HepG2 (cell line): ENCODE data around the gene IFNE. TPM values are rescaled to one million over a fixed set of nuclear protein-coding genes. Genes with fewer than 3 reads are reported as not detected.
"Not testable (repeated sequence)": the region's sequence is repeated elsewhere in the genome, so short reads cannot be mapped to it uniquely, and the experiment has no call there.

Experiments
- ATAC-seq: fragments of 200-7000 bp; cut with Tn5 transposase; 3 replicates; pipeline ENCODE4 v1.9.1; 2020; ENCODE audit warnings: mild to moderate bottlenecking, moderate library complexity
- BruUV-seq: library from RNA; stranded (reverse); fragments of 400-500 nt; replicated peaks from 2 replicates; lab custom pipeline; 2021; lab: Mats Ljungman, UMichigan
- CTCF ChIA-PET: fragments of 300-600 bp; formaldehyde crosslinking; extraction: SDS; loops from one replicate; lab custom pipeline; 2021; ENCODE audit warnings: low total read pairs, inconsistent platforms, low intra/inter-chr PET ratio; lab: Yijun Ruan, JAX
- POLR2A ChIA-PET: fragments of 350-600 bp; sonication (Branson Sonifier 250); formaldehyde crosslinking; loops from one replicate; lab custom pipeline; 2020; ENCODE audit warnings: antibody characterized with exemption, inconsistent platforms; lab: Yijun Ruan, JAX
- DNase-seq: peaks from one replicate; pipeline ENCODE4 v3.0.0-alpha.2; 2015; ENCODE audit warnings: low spot score
- FAIRE-seq: peaks from 3 replicates; lab custom pipeline; 2011; peaks lifted over from hg19 to GRCh38; lab: Jason Lieb, UNC
- H2AFZ ChIP-seq: one replicate; pipeline ENCODE4 v1.6.1; 2011; ENCODE audit warnings: low read length, inconsistent platforms
- H3K27ac ChIP-seq: fragments of 300-600 bp; 3 replicates; pipeline ENCODE4 v1.8.0; 2011; ENCODE audit warnings: mixed run types, mild to moderate bottlenecking, mixed read lengths, low read length, inconsistent platforms; ENCODE audit not compliant: insufficient read depth; ENCODE audit errors: extremely low read length
- H3K27me3 ChIP-seq, 2 experiments: fragments of 200-600 bp in 1 of 2; 2 replicates in 1 of 2; 3 replicates in 1 of 2; pipeline versions ENCODE4 v1.6.0 to v1.8.0; 2011; ENCODE audit warnings: low read length in 2 of 2, mild to moderate bottlenecking in 2 of 2, moderate library complexity in 2 of 2, inconsistent platforms in 1 of 2; ENCODE audit not compliant: insufficient read depth in 2 of 2, control insufficient read depth in 1 of 2
- H3K36me3 ChIP-seq, 2 experiments: fragments of 200-600 bp in 1 of 2; replicated peaks in 1 of 2; 2 replicates in 1 of 2; 3 replicates in 1 of 2; pipeline versions ENCODE4 v1.5.1 to v1.8.0; 2011; ENCODE audit warnings: low read length in 2 of 2, inconsistent platforms in 1 of 2; ENCODE audit not compliant: insufficient read depth in 2 of 2, control insufficient read depth in 1 of 2
- H3K4me1 ChIP-seq: 2 replicates; pipeline ENCODE4 v1.5.1; 2012; ENCODE audit warnings: low read length, inconsistent platforms; ENCODE audit not compliant: insufficient read depth
- H3K4me2 ChIP-seq: 2 replicates; pipeline ENCODE4 v1.6.0; 2011; ENCODE audit warnings: low read depth, low read length, inconsistent platforms
- H3K4me3 ChIP-seq, 3 experiments: fragments of 200-600 bp in 1 of 3; sonication (generic), shearing (Covaris generic) in 1 of 3; replicated peaks in 1 of 3; 2 replicates each; pipeline ENCODE4 v1.5.1; 2011 to 2016; ENCODE audit warnings: low read length in 3 of 3, inconsistent platforms in 2 of 3, low read depth in 2 of 3, mild to moderate bottlenecking in 2 of 3, control low read depth in 1 of 3, mixed read lengths in 1 of 3; ENCODE audit not compliant: insufficient read depth in 1 of 3
- H3K79me2 ChIP-seq: one replicate; pipeline ENCODE4 v1.6.1; 2011; ENCODE audit warnings: low read length, inconsistent platforms; ENCODE audit not compliant: insufficient read depth
- H3K9ac ChIP-seq: 2 replicates; pipeline ENCODE4 v1.6.0; 2011; ENCODE audit warnings: mild to moderate bottlenecking, low read depth, low read length, inconsistent platforms; ENCODE audit not compliant: insufficient read depth
- H3K9me3 ChIP-seq: 2 replicates; pipeline ENCODE4 v1.5.1; 2012; ENCODE audit warnings: mild to moderate bottlenecking, low read length
- H4K20me1 ChIP-seq: 2 replicates; pipeline ENCODE4 v1.6.0; 2011; ENCODE audit warnings: inconsistent platforms, mild to moderate bottlenecking, low read length, moderate library complexity; ENCODE audit not compliant: insufficient read depth
- FOXA1 ChIP-seq, 2 experiments: fragments of 450-650 bp in 1 of 2; sonication (generic) in 1 of 2; formaldehyde crosslinking in 1 of 2; IDR thresholded peaks; 2 replicates each; pipeline versions ENCODE4 v1.4.0 to v1.6.1; 2016 to 2020; ENCODE audit warnings: missing genetic modification reagents in 1 of 2
- RBM22 ChIP-seq: fragments of 200-400 bp; formaldehyde crosslinking; optimal IDR thresholded peaks from 2 replicates; pipeline ENCODE3; 2017; ENCODE audit warnings: mild to moderate bottlenecking, low read length, moderate library complexity
- WGBS: methylation state at CpG from one replicate; pipeline ENCODE4 v1.1.6; 2017; ENCODE audit warnings: low lambda C conversion rate; 5-methylcytosine and 5-hydroxymethylcytosine counted together
- in situ Hi-C: cut with HindIII; loops from 2 replicates; pipeline ENCODE4 v1.10.0; 2017; ENCODE audit warnings: low pct_unique_long_range_greater_than_20kb; ENCODE audit not compliant: extremely low pct_ligation_motif_present
- intact Hi-C: fragments of 100-400 bp; cut with micrococcal nuclease; formaldehyde crosslinking; loops from one replicate; pipeline ENCODE4 v1.10.0; 2022; ENCODE audit not compliant: unreplicated experiment
- polyA plus RNA-seq, 8 experiments: library from polyadenylated mRNA; depleted of rRNA in 3 of 8; stranded (reverse) in 7 of 8; unstranded in 1 of 8; fragments of >200 nt; fragmentation: Illumina TruSeq in 4 of 8; extraction: Trizol in 4 of 8; gene quantifications; 2 replicates each; pipeline versions ENCODE4 v1.2.1 to v1.2.3, GENCODE V29; 2011 to 2016; ENCODE audit warnings: low read depth in 4 of 8, missing spikeins in 1 of 8, mixed read lengths in 1 of 8; ENCODE audit not compliant: insufficient read depth in 1 of 8
- total RNA-seq, 5 experiments: library from RNA; depleted of rRNA; stranded (reverse); fragments of >200 nt; fragmentation: Illumina TruSeq; extraction: Trizol; gene quantifications; 2 replicates each; pipeline ENCODE4 v1.2.3, GENCODE V29; 2016; ENCODE audit warnings: low read depth in 1 of 5
- TF ChIP-seq, protein P1 (sequence below): sonication (generic); formaldehyde crosslinking; IDR thresholded peaks from 2 replicates; pipeline ENCODE4 v1.5.0; 2020; ENCODE audit warnings: mild to moderate bottlenecking, missing genetic modification reagents, moderate library complexity
- TF ChIP-seq, protein P2 (sequence below): sonication (generic); formaldehyde crosslinking; IDR thresholded peaks from 2 replicates; pipeline ENCODE4 v1.4.0; 2020; ENCODE audit warnings: missing genetic modification reagents; ENCODE audit errors: not compliant biosample characterization

Gene IFNE
- total and polyA plus RNA-seq, 2 of the 13 experiments (the other 11 are each of a cell fraction or from before 2014, with no cell fraction given): not detected

DNA sequence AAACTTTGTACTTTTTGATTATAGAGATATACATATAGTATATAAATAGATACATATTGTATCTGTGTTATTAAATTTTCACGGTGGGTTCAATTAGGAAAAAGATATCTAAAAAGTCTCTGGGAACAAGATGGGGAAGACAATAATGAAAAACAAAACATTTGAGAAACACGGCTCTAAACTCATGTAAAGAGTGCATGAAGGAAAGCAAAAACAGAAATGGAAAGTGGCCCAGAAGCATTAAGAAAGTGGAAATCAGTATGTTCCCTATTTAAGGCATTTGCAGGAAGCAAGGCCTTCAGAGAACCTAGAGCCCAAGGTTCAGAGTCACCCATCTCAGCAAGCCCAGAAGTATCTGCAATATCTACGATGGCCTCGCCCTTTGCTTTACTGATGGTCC lies 42.0 kb downstream of the IFNE start, which contains the start of gene IFNA1 (continued):
- TF ChIP-seq RBM22 (no peak), FOXA1 (IDR thresholded peaks at IDR 0.05) (no peak), FOXA1 (CRISPR knock-in tag; IDR thresholded peaks at IDR 0.05) (no peak)

DNA sequence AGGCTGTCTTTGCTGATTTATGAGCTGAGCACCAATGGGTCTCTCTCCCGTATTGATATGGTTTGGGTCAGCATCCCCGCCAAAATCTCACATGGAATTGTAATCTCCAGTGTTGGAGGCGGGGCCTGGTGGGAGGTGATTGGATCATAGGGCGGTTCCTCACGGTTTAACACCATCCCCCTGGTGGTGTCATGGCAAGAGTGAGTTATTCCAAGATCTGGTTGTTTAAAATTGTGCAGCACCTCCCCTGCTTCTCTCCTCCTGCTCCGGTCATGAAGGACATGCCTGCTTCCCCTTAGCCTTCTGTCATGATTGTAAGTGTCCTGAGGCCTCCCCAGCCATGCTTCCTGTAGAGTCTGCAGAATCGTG lies 47.1 kb downstream of the IFNE start:
- H3K4me2 ChIP-seq, DNase-seq, H2AFZ ChIP-seq, H3K4me3 ChIP-seq, FAIRE-seq, H3K9ac ChIP-seq, H3K79me2 ChIP-seq, H3K27ac ChIP-seq, H4K20me1 ChIP-seq, in situ Hi-C loops, BruUV-seq, H3K9me3 ChIP-seq, ATAC-seq, H3K27me3 ChIP-seq, H3K36me3 ChIP-seq, H3K4me1 ChIP-seq: not testable (repeated sequence)
- intact Hi-C loops: loop anchor here (2.0 kb wide), 1 partner anchor 20 kb away; no protein-coding TSS in a partner anchor
- CTCF ChIA-PET: interaction anchor here (1.3 kb wide), 1 partner anchor 21 kb away, joined by 4 read pairs; no protein-coding TSS in a partner anchor
- 9% methylated on average over 5 of the region's 7 CpGs for whole genome bisulfite sequencing
- POLR2A ChIA-PET: interaction anchor here (0.7 kb wide), 1 partner anchor 100 kb away, joined by 3 read pairs; the partner anchor contains the start of gene KLHL9

DNA sequence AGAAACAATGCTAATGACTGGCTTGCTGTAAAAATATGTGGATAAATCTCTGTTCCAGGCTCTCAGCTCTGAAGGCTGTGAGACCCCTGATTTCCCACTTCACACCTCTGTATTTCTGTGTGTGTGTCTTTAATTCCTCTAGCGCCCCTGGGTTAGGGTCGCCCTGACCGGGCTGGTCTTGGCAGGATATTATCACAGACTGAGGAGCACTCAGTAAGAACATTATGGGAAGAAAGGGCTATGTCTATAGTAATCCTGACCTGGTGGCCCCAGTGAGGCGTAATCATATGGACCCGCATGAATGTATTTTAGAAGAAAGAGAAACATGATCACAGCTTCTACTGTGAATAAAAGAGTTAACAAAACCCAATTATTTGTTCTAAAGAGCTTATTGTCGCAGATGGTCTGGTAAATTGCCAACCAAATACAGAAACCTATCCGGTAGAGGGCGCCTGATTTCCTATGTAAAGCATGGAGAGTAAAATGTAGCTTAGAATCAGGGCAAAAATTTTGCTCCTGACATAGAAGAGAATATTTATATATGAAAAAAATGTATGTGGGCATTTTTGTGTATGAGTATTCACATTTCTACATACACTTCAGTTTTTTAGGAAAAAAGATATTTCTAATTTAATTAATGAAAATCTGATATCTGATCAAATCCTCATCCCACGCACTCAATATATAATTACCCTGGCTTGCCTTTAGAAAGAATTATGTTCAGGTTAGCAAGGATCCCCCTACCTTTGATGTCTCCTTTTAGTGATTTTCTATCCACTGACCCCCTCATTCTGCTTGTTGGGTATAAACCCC lies 47.7 kb downstream of the IFNE start:
- DNase-seq (peak; percentile 52), FAIRE-seq (no peak), ATAC-seq (peak; percentile 54; the same call in 1 of the 3 replicates)
- ChIA-PET POLR2A (interaction anchor here (0.7 kb wide), 1 partner anchor 99 kb away, joined by 3 read pairs; the partner anchor contains the start of gene KLHL9), CTCF (interaction anchor here (1.0 to 1.3 kb wide), 2 partner anchors 21 to 356 kb away, joined by 3 to 4 read pairs; no protein-coding TSS in a partner anchor)
- Histone ChIP-seq H3K27ac (no peak overlapping the region), H3K9me3 (no peaks in the 10 kb centered on the region), H3K4me1 (no peaks in the 10 kb centered on the region), H3K27me3 (no peaks in the 10 kb centered on the region), H3K4me3 (no peak overlapping the region), H3K79me2 (no peaks in the 10 kb centered on the region), H2AFZ (no peak overlapping the region), H3K4me2 (no peak overlapping the region), H3K9ac (no peak overlapping the region), H4K20me1 (no peaks in the 10 kb centered on the region), H3K36me3 (no peaks in the 10 kb centered on the region)
- WGBS: 10% methylated on average over 9 of the region's 9 CpGs
- intact Hi-C loops (loop anchor here (2.0 kb wide), 1 partner anchor 20 kb away; no protein-coding TSS in a partner anchor), in situ Hi-C loops (no loop called here)
- BruUV-seq: no TSS peak
- TF ChIP-seq, protein P1, sequence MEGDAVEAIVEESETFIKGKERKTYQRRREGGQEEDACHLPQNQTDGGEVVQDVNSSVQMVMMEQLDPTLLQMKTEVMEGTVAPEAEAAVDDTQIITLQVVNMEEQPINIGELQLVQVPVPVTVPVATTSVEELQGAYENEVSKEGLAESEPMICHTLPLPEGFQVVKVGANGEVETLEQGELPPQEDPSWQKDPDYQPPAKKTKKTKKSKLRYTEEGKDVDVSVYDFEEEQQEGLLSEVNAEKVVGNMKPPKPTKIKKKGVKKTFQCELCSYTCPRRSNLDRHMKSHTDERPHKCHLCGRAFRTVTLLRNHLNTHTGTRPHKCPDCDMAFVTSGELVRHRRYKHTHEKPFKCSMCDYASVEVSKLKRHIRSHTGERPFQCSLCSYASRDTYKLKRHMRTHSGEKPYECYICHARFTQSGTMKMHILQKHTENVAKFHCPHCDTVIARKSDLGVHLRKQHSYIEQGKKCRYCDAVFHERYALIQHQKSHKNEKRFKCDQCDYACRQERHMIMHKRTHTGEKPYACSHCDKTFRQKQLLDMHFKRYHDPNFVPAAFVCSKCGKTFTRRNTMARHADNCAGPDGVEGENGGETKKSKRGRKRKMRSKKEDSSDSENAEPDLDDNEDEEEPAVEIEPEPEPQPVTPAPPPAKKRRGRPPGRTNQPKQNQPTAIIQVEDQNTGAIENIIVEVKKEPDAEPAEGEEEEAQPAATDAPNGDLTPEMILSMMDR (CRISPR knock-in tag): peak; percentile 44
- TF ChIP-seq, protein P2, sequence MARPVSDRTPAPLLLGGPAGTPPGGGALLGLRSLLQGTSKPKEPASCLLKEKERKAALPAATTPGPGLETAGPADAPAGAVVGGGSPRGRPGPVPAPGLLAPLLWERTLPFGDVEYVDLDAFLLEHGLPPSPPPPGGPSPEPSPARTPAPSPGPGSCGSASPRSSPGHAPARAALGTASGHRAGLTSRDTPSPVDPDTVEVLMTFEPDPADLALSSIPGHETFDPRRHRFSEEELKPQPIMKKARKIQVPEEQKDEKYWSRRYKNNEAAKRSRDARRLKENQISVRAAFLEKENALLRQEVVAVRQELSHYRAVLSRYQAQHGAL (CRISPR knock-in tag): no peak
